ENCODE data around the gene GPR39. TPM values are rescaled to one million over a fixed set of nuclear protein-coding genes. Genes with fewer than 3 reads are reported as not detected.
A peak's percentile ranks its signal among the peaks of the same experiment; 100 is the strongest.

GPR39 gene
- polyA plus RNA-seq, 1 experiment: 2.9 TPM

- DNase-seq (ENCODE audit: low read depth, low spot score): no peak
- Histone ChIP-seq H3K9me3 (ENCODE audit: control insufficient read depth, insufficient read depth, low read length) (no peaks in the 10 kb centered on the region), H3K4me3 (ENCODE audit: low read depth, low read length) (no peak overlapping the region), H3K27me3 (ENCODE audit: control insufficient read depth, insufficient read depth, low read length) (no peaks in the 10 kb centered on the region), H3K27ac (ENCODE audit: low read depth, low read length) (no peak overlapping the region)
- ChIA-PET POLR2A (no interaction called here), CTCF (interaction anchor here (1.2 kb wide), 1 partner anchor 14 kb away, joined by 3 read pairs; no protein-coding TSS in a partner anchor)
- no peak for TF ChIP-seq CTCF (IDR thresholded peaks at IDR 0.05; ENCODE audit: low read depth, low read length)
Observed at GRCh38 chr2:132665401-132666140, 249.0 kb downstream of the GPR39 start.

- ChIA-PET CTCF (interaction anchor here (1.1 to 2.3 kb wide), 4 partner anchors 9 to 46 kb away, joined by 3 to 12 read pairs (median 4); no protein-coding TSS in a partner anchor), POLR2A (interaction anchor here (0.7 to 1.7 kb wide), 3 partner anchors 15 to 43 kb away, joined by 3 to 4 read pairs (median 3); no protein-coding TSS in a partner anchor)
- no peaks in the 10 kb centered on the region for H3K27me3 ChIP-seq (ENCODE audit: control insufficient read depth, insufficient read depth, low read length)
- DNase-seq (ENCODE audit: low read depth, low spot score): no peak
- no peak overlapping the region for H3K27ac ChIP-seq (ENCODE audit: low read depth, low read length)
- H3K4me3 ChIP-seq (ENCODE audit: low read depth, low read length): peak overlapping the region; percentile 76
- no peak for TF ChIP-seq CTCF (IDR thresholded peaks at IDR 0.05; ENCODE audit: low read depth, low read length)
- H3K9me3 ChIP-seq (ENCODE audit: control insufficient read depth, insufficient read depth, low read length): no peaks in the 10 kb centered on the region
Observed at GRCh38 chr2:132667706-132668105, 251.1 kb downstream of the GPR39 start.

GRCh38 chr2:132668189-132668823 is 251.7 kb downstream of the GPR39 start:
- CTCF ChIA-PET: interaction anchor here (0.5 to 2.3 kb wide), 6 partner anchors 10 to 122 kb away, joined by 3 to 12 read pairs (median 4); no protein-coding TSS in a partner anchor
- Histone ChIP-seq H3K9me3 (ENCODE audit: control insufficient read depth, insufficient read depth, low read length) (no peaks in the 10 kb centered on the region), H3K4me3 (ENCODE audit: low read depth, low read length) (peak overlapping the region; percentile 76), H3K27me3 (ENCODE audit: control insufficient read depth, insufficient read depth, low read length) (no peaks in the 10 kb centered on the region), H3K27ac (ENCODE audit: low read depth, low read length) (no peak overlapping the region)
- POLR2A ChIA-PET: interaction anchor here (0.7 to 1.7 kb wide), 5 partner anchors 15 to 184 kb away, joined by 3 to 4 read pairs (median 3); no protein-coding TSS in a partner anchor
- peak; percentile 54 for TF ChIP-seq CTCF (IDR thresholded peaks at IDR 0.05; ENCODE audit: low read depth, low read length)
- DNase-seq (ENCODE audit: low read depth, low spot score): no peak

- no peak for DNase-seq (ENCODE audit: low read depth, low spot score)
- peak; percentile 39 for TF ChIP-seq CTCF (IDR thresholded peaks at IDR 0.05; ENCODE audit: low read depth, low read length)
- H3K4me3 ChIP-seq (ENCODE audit: low read depth, low read length): peak overlapping the region; percentile 76
- ChIA-PET CTCF (interaction anchor here (0.5 to 2.3 kb wide), 6 partner anchors 9 to 123 kb away, joined by 3 to 12 read pairs (median 4); no protein-coding TSS in a partner anchor), POLR2A (interaction anchor here (0.8 to 1.7 kb wide), 3 partner anchors 16 to 183 kb away, joined by 3 to 4 read pairs (median 3); no protein-coding TSS in a partner anchor)
- H3K27ac ChIP-seq (ENCODE audit: low read depth, low read length): no peak overlapping the region
- H3K9me3 ChIP-seq (ENCODE audit: control insufficient read depth, insufficient read depth, low read length): no peaks in the 10 kb centered on the region
- H3K27me3 ChIP-seq (ENCODE audit: control insufficient read depth, insufficient read depth, low read length): no peaks in the 10 kb centered on the region
Observed at GRCh38 chr2:132668987-132669907, 252.6 kb downstream of the GPR39 start.
